ENCODE measurements around the gene SSTR4.

Gene SSTR4

DNA sequence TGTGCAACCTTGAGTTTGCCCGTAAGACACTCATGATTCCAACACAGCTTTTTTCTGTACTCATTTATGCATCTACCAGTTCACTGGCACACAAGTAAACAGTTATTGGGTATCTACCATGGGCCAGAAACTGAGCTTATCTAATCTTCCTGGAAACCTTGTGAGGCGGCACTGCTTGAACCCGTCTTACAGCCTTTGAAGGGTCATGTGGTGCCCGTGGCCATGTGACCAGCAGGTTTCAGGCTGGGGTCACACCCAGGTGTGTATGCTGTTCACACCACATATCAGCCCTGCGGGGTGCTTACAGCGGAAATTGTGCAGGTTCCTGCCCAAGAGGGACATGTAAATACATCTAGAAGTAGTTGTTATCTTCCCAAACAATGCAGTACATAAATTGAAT, 8.3 kb downstream of the SSTR4 start:
- no peak overlapping the region for H3K27ac ChIP-seq

DNA sequence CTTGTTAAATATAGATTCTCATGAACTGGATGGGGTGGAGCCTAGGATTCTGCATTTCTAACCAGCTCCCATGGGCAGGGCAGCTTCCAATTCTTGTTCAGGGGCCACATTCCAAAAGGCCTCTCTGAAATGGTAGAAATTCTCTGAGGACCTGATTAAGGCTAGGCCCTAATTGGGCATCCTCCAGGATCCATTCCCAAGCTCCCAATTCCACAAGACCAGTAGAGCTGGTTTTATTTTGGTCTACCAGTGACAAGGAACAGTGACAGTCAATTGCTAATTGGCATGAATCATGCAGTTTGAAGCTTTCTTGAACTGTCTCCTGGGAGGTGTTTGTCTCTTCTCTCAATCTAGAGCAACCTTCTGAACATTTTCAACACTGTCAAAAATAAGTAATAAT, 11.3 kb downstream of the SSTR4 start:
- no peak overlapping the region for H3K27ac ChIP-seq
- TF ChIP-seq, protein P1, sequence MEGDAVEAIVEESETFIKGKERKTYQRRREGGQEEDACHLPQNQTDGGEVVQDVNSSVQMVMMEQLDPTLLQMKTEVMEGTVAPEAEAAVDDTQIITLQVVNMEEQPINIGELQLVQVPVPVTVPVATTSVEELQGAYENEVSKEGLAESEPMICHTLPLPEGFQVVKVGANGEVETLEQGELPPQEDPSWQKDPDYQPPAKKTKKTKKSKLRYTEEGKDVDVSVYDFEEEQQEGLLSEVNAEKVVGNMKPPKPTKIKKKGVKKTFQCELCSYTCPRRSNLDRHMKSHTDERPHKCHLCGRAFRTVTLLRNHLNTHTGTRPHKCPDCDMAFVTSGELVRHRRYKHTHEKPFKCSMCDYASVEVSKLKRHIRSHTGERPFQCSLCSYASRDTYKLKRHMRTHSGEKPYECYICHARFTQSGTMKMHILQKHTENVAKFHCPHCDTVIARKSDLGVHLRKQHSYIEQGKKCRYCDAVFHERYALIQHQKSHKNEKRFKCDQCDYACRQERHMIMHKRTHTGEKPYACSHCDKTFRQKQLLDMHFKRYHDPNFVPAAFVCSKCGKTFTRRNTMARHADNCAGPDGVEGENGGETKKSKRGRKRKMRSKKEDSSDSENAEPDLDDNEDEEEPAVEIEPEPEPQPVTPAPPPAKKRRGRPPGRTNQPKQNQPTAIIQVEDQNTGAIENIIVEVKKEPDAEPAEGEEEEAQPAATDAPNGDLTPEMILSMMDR (conservative IDR thresholded peaks at IDR 0.05) = no peak

More for the DNA sequence above, 8.3 kb downstream of the SSTR4 start:
- TF ChIP-seq, protein P1 (conservative IDR thresholded peaks at IDR 0.05) = no peak

DNA sequence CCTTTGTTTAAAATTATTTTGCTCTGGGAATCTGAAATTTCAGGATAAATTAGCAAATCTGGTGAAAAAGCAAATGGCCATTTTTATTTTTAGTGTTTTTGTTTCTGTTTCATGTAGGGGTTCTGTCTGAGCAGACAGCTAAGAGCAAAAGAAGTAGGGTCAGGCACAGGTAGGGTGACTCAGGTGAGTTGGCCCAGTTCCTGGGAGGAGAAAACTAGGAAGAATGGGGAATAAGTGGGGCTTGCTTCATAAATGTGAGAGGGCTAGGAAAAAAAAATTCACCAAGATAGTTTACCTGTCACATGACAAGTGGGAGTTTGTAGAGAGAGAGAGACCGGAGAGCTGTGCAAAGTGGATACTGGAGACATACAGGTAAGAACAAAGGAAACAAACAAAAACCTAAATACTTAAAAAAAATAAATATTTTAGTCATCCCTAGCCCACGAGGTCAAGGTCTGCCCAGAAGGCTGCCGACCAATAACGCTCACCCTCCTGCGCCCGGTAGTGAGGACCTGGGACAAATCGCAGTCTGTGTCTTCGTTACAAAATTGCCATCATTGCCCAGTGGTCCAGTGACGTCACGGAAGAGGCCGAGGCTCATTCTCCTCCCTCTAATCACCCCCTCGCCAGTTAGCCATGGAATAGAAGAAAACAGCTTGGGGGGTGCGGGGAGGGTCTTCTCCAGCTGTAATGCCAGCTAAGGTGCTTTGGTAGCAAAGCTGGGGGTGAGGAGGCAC, 12.1 kb downstream of the SSTR4 start:
- TF ChIP-seq, protein P1 (conservative IDR thresholded peaks at IDR 0.05) = no peak
- no peak overlapping the region for H3K27ac ChIP-seq

DNA sequence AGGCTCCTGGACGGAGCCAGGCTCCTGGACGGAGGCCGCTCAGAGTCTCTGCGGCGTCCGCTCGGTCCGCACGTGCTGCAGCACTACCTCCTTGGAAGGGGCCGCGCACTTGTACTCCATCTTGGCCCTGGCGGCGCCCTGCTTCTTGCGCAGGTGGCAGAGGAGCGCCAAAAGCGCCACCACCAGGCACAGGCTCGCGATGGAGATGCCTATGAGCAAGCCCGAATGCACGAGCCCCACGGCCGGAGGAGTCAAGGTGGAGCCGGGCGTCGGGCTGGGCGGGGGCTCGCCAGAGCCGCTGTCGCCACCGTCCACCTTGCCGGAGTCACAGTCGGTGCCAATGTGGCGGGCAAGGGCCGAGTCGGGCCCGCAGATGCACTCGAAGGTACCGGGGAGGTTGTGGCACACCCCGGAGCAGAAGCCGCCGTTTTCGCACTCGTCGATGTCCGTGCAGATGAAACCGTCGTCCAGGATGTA, 12.7 kb downstream of the SSTR4 start:
- TF ChIP-seq, protein P1 (conservative IDR thresholded peaks at IDR 0.05) = no peak
- H3K27ac ChIP-seq = no peak overlapping the region

DNA sequence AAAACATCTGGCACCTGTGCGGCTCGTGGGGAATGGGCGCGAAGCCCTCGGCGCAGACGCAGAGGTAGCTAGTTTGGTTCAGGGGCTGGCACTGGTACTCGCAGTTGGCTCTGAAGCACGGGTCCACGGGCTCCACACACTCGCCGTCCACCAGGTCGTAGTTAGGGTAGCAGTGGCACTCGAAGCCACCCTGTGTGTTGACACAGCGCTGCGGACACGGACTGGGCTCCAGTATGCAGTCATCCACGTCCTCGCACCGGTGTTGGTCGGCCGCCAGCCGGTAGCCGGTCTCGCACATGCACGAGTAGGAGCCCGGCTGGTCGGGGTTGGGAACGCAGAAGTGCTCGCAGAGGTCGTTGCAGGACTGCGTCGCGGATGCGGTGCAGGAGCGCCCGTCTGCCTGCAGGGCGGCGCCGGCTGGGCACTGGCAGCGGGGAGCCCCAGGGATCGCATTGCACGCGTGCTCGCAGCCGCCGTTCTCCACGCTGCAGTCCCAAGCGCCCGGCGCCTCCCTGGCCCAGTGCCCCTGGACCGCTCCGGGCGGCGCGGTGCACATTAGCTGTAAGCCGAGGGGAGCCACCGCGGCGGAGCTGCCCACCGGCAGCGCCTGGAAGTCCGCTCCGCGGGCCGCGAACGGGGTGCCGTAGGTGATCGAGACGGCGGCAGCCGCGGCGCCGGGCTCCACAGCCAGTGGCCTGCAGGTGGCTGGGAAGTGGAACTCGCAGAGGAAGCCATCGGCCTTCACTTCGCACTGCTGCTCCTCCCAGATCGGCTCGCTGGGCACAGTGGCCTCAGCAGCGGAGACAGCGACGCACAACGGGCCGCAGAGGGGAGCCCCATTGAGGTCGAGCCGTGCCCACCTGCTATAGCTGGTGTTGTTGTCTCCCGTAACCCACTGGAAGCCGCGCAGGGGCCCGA, 13.4 kb downstream of the SSTR4 start:
- TF ChIP-seq, protein P1 (conservative IDR thresholded peaks at IDR 0.05) = peak; percentile 86
- peak overlapping the region; percentile 53 for H3K27ac ChIP-seq

DNA sequence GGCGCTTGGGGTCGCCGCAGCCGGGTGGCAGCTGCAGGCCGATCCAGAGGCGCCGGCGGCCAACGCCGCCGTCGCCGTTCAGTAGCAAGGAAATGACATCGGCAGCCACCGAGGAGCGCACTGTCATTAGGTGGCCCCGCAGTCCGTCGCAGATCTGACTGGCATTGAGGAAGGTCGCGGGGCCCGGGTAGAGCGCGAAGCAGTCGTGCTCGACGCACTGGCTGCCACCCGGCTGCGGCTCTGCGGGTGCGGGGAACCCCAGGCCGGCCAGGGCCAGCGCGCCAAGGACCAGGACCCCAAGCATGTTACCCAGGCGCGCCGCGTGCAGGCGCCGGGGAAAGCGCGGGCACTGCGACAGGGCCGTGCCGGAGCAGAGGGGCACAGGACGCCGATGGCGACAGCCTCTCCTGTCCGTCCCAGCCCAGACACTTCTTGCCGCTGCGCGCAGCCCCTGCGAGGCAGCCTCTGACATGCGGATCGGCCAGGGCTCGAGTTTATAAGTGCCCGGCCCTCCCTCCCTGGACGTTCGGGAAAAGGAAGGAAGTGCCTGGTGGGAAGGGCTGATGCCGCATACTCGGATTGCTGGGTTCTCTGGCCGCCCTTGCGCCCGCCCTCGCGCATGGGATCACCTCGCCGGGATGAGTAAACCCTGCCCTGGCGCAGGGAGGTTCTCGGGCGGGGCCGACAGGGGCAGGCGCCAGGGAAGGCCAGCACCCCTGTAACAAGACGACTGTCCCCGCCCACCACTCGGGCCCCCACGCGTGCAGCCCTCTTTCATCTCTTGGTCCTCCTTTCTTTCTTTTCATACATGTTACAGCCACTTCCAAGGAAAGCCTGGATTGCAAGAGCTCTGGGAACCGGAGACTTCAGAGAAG, 14.3 kb downstream of the SSTR4 start, which contains the start of gene THBD:
Gene THBD (minus strand): TSS at position 472 of the 875 bp plus-strand sequence. CDS start 168 bp downstream, at position 304.
- H3K27ac ChIP-seq = peak within 1 kb of the TSS; percentile 53
- TF ChIP-seq, protein P1 (conservative IDR thresholded peaks at IDR 0.05) = no peak

Data from VCaP (cell line).